Liver (tissue), 9 donors: ENCODE data around the gene CIBAR2. TPM values are rescaled to one million over a fixed set of nuclear protein-coding genes. Genes with fewer than 3 reads are reported as not detected.

ENCODE experiments used
- DNase-seq: peaks from one replicate; pipeline ENCODE4 v3.0.0-alpha.2; 2017; ENCODE audit warnings: low spot score
- H3K27ac ChIP-seq, 2 donors: one replicate each; pipeline ENCODE4 v1.7.0; 2013; ENCODE audit warnings: inconsistent platforms in 2 of 2, low read length in 2 of 2, control low read depth in 1 of 2, low read depth in 1 of 2, mild to moderate bottlenecking in 1 of 2
- H3K27me3 ChIP-seq, 4 donors: one replicate each; pipeline versions ENCODE4 v1.6.1 to v1.7.0; 2013; ENCODE audit warnings: low read length in 3 of 4, inconsistent platforms in 1 of 4, mild to moderate bottlenecking in 1 of 4, moderate library complexity in 1 of 4; ENCODE audit not compliant: control insufficient read depth in 4 of 4, insufficient read depth in 4 of 4
- H3K36me3 ChIP-seq, 4 donors: one replicate each; pipeline versions ENCODE4 v1.6.1 to v1.7.0; 2013; ENCODE audit warnings: low read length in 3 of 4, mild to moderate bottlenecking in 3 of 4, low read depth in 1 of 4, moderate library complexity in 1 of 4; ENCODE audit not compliant: control insufficient read depth in 4 of 4, insufficient read depth in 3 of 4
- H3K4me1 ChIP-seq, 4 donors: one replicate each; pipeline versions ENCODE4 v1.6.1 to v1.7.0; 2013; ENCODE audit warnings: low read length in 3 of 4, mild to moderate bottlenecking in 3 of 4, moderate library complexity in 1 of 4; ENCODE audit not compliant: control insufficient read depth in 4 of 4, insufficient read depth in 4 of 4
- H3K4me3 ChIP-seq, 3 donors: one replicate each; pipeline versions ENCODE4 v1.6.1 to v1.7.0; 2013; ENCODE audit warnings: low read length in 3 of 3, control low read depth in 1 of 3, low read depth in 1 of 3, mild to moderate bottlenecking in 1 of 3
- H3K9ac ChIP-seq, 2 donors: one replicate each; pipeline ENCODE4 v1.7.0; 2013; ENCODE audit warnings: low read length in 2 of 2, mild to moderate bottlenecking in 2 of 2, moderate library complexity in 2 of 2, control low read depth in 1 of 2, low read depth in 1 of 2
- H3K9me3 ChIP-seq, 4 donors: one replicate each; pipeline versions ENCODE4 v1.6.1 to v1.7.0; 2013; ENCODE audit warnings: low read length in 3 of 4; ENCODE audit not compliant: control insufficient read depth in 4 of 4
- ATF3 ChIP-seq: IDR thresholded peaks from 2 replicates; pipeline ENCODE4 v1.6.1; 2016; ENCODE audit warnings: antibody characterized with exemption
- EGR1 ChIP-seq, 2 donors: IDR thresholded peaks; 2 replicates each; pipeline ENCODE4 v1.6.1; 2016 to 2018; ENCODE audit warnings: antibody characterized with exemption in 2 of 2, low read depth in 2 of 2
- FOXA1 ChIP-seq: IDR thresholded peaks from 2 replicates; pipeline ENCODE4 v1.6.1; 2016; ENCODE audit warnings: antibody characterized with exemption
- FOXA2 ChIP-seq: IDR thresholded peaks from 2 replicates; pipeline ENCODE4 v1.6.1; 2016; ENCODE audit warnings: antibody characterized with exemption
- GABPA ChIP-seq, 2 donors: IDR thresholded peaks in 1 of 2; conservative IDR thresholded peaks in 1 of 2; 2 replicates each; pipeline ENCODE4 v1.6.1; 2016; ENCODE audit warnings: antibody characterized with exemption in 2 of 2, mild to moderate bottlenecking in 1 of 2, moderate library complexity in 1 of 2
- HNF4A ChIP-seq, 2 donors: conservative IDR thresholded peaks; 2 replicates each; pipeline ENCODE4 v1.6.1; 2016; ENCODE audit warnings: antibody characterized with exemption in 2 of 2, mild to moderate bottlenecking in 2 of 2
- HNF4G ChIP-seq: IDR thresholded peaks from 2 replicates; pipeline ENCODE4 v1.6.1; 2016; ENCODE audit warnings: antibody characterized with exemption
- JUND ChIP-seq, 2 donors: IDR thresholded peaks; 2 replicates each; pipeline ENCODE4 v1.6.1; 2016; ENCODE audit warnings: antibody characterized with exemption in 2 of 2
- MAX ChIP-seq: IDR thresholded peaks from 2 replicates; pipeline ENCODE4 v1.6.1; 2016; ENCODE audit warnings: antibody characterized with exemption
- NR2F2 ChIP-seq: IDR thresholded peaks from 2 replicates; pipeline ENCODE4 v1.6.1; 2016; ENCODE audit warnings: antibody characterized with exemption
- RAD21 ChIP-seq, 2 donors: IDR thresholded peaks; 2 replicates each; pipeline ENCODE4 v1.6.1; 2016; ENCODE audit warnings: antibody characterized with exemption in 2 of 2, mild to moderate bottlenecking in 2 of 2
- REST ChIP-seq: IDR thresholded peaks from 2 replicates; pipeline ENCODE4 v1.6.1; 2016; ENCODE audit warnings: antibody characterized with exemption, mild to moderate bottlenecking
- RXRA ChIP-seq, 2 donors: IDR thresholded peaks; 2 replicates each; pipeline ENCODE4 v1.6.1; 2017 to 2018; ENCODE audit warnings: antibody characterized with exemption in 2 of 2, mild to moderate bottlenecking in 1 of 2
- SP1 ChIP-seq: IDR thresholded peaks from 2 replicates; pipeline ENCODE4 v1.6.1; 2018; ENCODE audit warnings: antibody characterized with exemption, mild to moderate bottlenecking
- TAF1 ChIP-seq: conservative IDR thresholded peaks from 2 replicates; pipeline ENCODE4 v1.6.1; 2016; ENCODE audit warnings: antibody characterized with exemption, mild to moderate bottlenecking
- YY1 ChIP-seq: IDR thresholded peaks from 2 replicates; pipeline ENCODE4 v1.6.1; 2016; ENCODE audit warnings: antibody characterized with exemption, mild to moderate bottlenecking
- WGBS: extraction: QIAGEN DNeasy Blood & Tissue Kit; methylation state at CpG from one replicate; pipeline ENCODE4 v1.1.7; 2013; 5-methylcytosine and 5-hydroxymethylcytosine counted together
- polyA plus RNA-seq, 2 donors: library from polyadenylated mRNA; stranded (reverse) in 1 of 2; unstranded in 1 of 2; fragments of 200-250 nt in 1 of 2; fragments of >200 nt in 1 of 2; fragmentation: Nextera tagmentation in 1 of 2; extraction: Ambion mirVana in 1 of 2; gene quantifications; one replicate each; pipeline versions ENCODE4 v1.2.1 to v1.2.3, GENCODE V29; 2013 to 2015
- total RNA-seq, 2 donors: library from RNA; depleted of rRNA; stranded (reverse); fragments of >200 nt; gene quantifications; one replicate each; pipeline ENCODE4 v1.2.3, GENCODE V29; 2014
- TF ChIP-seq, protein P1 (sequence below): fragments of 150-350 bp; IDR thresholded peaks from 2 replicates; pipeline ENCODE4 v1.5.1; 2017; ENCODE audit warnings: improper control_type of control experiment, low read depth, low read length; ENCODE audit not compliant: missing input control
- TF ChIP-seq, protein P2 (sequence below): IDR thresholded peaks from 2 replicates; pipeline ENCODE4 v1.6.1; 2016; ENCODE audit warnings: antibody characterized with exemption
- donor health status: healthy.
- donor health status: healthy.
- donor health status: healthy.
- donor health status: healthy.
- donor health status: healthy.

The CIBAR2 gene
- total and polyA plus RNA-seq, 4 donors: not detected

DNA sequence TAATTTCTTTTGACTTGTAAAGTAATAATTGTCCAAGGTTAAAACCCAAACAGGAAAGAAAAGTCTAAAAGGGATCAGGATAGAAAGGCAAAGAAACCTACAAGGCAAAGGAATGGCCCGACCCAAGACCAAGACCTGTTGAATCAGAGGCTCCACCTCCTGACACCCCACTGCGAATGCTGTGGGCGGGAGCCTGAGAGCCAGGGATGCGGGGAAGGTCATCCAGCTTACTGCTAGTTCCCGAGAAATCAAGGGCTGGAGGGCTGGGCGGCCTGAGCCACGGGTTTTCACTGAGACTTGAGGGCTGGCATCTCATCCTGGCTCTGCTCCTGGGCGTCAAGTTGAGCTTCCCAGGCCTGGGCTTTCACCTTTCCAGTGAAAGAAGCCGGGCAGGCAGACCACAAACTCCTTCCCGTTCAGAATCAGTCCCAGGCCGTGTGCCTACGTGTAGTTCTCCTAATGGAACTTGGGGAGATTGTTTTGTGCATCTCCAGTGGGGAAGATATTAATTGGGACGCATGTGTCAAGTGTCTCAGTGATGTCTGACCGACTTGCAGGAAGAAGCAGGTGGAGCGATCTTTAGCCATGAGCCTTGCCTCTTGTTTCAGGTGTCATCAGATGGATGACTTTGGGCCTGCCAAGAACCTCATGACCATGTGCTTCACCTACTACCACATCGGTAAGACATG, 36.9 kb downstream of the CIBAR2 start:
- peaks cover 3 to 11% (median 8%) of the 10 kb centered on the region in 4 donors for H3K36me3 ChIP-seq
- no peaks in the 10 kb centered on the region for H3K9me3 ChIP-seq
- no peak overlapping the region for H3K27ac ChIP-seq
- H3K9ac ChIP-seq: no peak overlapping the region
- no peaks in the 10 kb centered on the region for H3K4me1 ChIP-seq
- 96% methylated on average over 16 of the region's 16 CpGs for WGBS
- H3K4me3 ChIP-seq: no peak overlapping the region
- no peak for TF ChIP-seq MAX
- TF ChIP-seq FOXA1: no peak
- TF ChIP-seq RAD21 (IDR thresholded peaks at IDR 0.05): no peak
- TF ChIP-seq GABPA (IDR thresholded peaks at IDR 0.05 in 1 of 2, conservative IDR thresholded peaks at IDR 0.05 in 1 of 2): no peak
- TF ChIP-seq, protein P1, sequence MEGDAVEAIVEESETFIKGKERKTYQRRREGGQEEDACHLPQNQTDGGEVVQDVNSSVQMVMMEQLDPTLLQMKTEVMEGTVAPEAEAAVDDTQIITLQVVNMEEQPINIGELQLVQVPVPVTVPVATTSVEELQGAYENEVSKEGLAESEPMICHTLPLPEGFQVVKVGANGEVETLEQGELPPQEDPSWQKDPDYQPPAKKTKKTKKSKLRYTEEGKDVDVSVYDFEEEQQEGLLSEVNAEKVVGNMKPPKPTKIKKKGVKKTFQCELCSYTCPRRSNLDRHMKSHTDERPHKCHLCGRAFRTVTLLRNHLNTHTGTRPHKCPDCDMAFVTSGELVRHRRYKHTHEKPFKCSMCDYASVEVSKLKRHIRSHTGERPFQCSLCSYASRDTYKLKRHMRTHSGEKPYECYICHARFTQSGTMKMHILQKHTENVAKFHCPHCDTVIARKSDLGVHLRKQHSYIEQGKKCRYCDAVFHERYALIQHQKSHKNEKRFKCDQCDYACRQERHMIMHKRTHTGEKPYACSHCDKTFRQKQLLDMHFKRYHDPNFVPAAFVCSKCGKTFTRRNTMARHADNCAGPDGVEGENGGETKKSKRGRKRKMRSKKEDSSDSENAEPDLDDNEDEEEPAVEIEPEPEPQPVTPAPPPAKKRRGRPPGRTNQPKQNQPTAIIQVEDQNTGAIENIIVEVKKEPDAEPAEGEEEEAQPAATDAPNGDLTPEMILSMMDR: no peak
- no peak for TF ChIP-seq NR2F2
- no peaks in the 10 kb centered on the region for H3K27me3 ChIP-seq
- no peak for DNase-seq

DNA sequence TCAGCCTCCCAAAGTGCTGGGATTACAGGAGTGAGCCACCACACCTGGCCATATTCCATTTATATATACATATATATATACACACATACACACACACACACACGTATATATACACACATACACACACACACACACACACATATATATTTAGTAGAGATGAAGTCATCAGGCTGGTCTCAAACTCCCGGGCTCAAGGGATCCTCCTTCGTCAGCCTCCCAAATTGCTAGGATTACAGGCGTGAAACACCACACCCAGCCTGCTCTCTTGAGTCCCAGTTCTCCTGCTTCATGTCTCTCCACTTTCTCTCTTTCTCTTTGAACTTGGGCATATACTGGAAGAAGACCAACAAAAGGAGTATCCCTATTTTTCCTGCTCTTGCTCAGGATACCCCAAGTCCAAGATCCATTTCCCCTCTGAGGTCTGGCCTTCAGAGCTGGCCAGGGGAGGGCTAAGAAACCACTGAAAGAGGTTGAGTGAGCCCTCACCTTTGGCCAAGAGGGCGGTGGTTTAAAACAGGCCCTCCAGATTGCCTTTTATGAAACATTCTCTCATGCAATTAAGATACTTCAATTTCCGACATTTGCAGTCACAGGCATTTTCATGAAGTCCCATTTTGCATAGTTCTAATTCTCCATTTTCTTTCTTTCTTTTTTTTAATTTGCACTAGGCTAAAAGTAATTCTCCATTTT, 37.9 kb downstream of the CIBAR2 start:
- Histone ChIP-seq H3K27me3 (no peaks in the 10 kb centered on the region), H3K4me3 (no peak overlapping the region), H3K27ac (no peak overlapping the region), H3K9ac (no peak overlapping the region), H3K9me3 (no peaks in the 10 kb centered on the region), H3K4me1 (no peaks in the 10 kb centered on the region), H3K36me3 (peaks cover 3 to 11% (median 6%) of the 10 kb centered on the region in 4 donors)
- WGBS: 95% methylated on average over 6 of the region's 6 CpGs
- TF ChIP-seq JUND (IDR thresholded peaks at IDR 0.05) (no peak), FOXA2 (no peak), HNF4A (conservative IDR thresholded peaks at IDR 0.05) (no peak), EGR1 (IDR thresholded peaks at IDR 0.05; ENCODE audit: low read depth in 2 of 2) (no peak), RXRA (IDR thresholded peaks at IDR 0.05) (no peak), REST (no peak), RAD21 (IDR thresholded peaks at IDR 0.05) (no peak), FOXA1 (no peak), TAF1 (no peak), GABPA (IDR thresholded peaks at IDR 0.05 in 1 of 2, conservative IDR thresholded peaks at IDR 0.05 in 1 of 2) (no peak), YY1 (no peak), HNF4G (no peak), NR2F2 (no peak), ATF3 (no peak), SP1 (no peak)
- TF ChIP-seq, protein P1: no peak
- TF ChIP-seq, protein P2, sequence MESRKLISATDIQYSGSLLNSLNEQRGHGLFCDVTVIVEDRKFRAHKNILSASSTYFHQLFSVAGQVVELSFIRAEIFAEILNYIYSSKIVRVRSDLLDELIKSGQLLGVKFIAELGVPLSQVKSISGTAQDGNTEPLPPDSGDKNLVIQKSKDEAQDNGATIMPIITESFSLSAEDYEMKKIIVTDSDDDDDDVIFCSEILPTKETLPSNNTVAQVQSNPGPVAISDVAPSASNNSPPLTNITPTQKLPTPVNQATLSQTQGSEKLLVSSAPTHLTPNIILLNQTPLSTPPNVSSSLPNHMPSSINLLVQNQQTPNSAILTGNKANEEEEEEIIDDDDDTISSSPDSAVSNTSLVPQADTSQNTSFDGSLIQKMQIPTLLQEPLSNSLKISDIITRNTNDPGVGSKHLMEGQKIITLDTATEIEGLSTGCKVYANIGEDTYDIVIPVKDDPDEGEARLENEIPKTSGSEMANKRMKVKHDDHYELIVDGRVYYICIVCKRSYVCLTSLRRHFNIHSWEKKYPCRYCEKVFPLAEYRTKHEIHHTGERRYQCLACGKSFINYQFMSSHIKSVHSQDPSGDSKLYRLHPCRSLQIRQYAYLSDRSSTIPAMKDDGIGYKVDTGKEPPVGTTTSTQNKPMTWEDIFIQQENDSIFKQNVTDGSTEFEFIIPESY: no peak
- DNase-seq: no peak
